Vagina (tissue), 2 donors: ENCODE measurements around the gene N4BP3. TPM values are rescaled to one million over a fixed set of nuclear protein-coding genes. Genes with fewer than 3 reads are reported as not detected.
"Not testable (repeated sequence)": the region's sequence is repeated elsewhere in the genome, so short reads cannot be mapped to it uniquely, and the experiment has no call there.

Experiments
- DNase-seq, 2 donors: peaks; one replicate each; pipeline ENCODE4 v3.0.0-alpha.2; 2017; ENCODE audit errors: extremely low spot score in 2 of 2
- H3K27ac ChIP-seq: fragments of 200-600 bp; sonication (generic); one replicate; pipeline ENCODE4 v1.5.1; 2019
- H3K27me3 ChIP-seq: fragments of 200-600 bp; sonication (generic); one replicate; pipeline ENCODE4 v1.5.1; 2019
- H3K36me3 ChIP-seq, 2 donors: fragments of 200-600 bp; sonication (generic); one replicate each; pipeline ENCODE4 v1.5.1; 2017 to 2019
- H3K4me1 ChIP-seq: fragments of 200-600 bp; sonication (generic); one replicate; pipeline ENCODE4 v1.5.1; 2019
- H3K4me3 ChIP-seq, 2 donors: fragments of 200-600 bp; sonication (generic); 1 replicate in 1 of 2; 2 replicates in 1 of 2; pipeline ENCODE4 v1.5.1; 2016 to 2019
- H3K9me3 ChIP-seq: fragments of 200-600 bp; sonication (generic); one replicate; pipeline ENCODE4 v1.5.1; 2019
- CTCF ChIP-seq, 3 experiments: fragments of 450-650 bp in 2 of 3; fragments of 200-600 bp in 1 of 3; sonication (generic) in 1 of 3; IDR thresholded peaks; one replicate each; pipeline ENCODE4 v1.5.1; 2017 to 2019; ENCODE audit warnings: antibody characterized with exemption in 3 of 3, mild to moderate bottlenecking in 2 of 3, moderate library complexity in 2 of 3
- POLR2A ChIP-seq, 2 donors: fragments of 450-650 bp; IDR thresholded peaks; one replicate each; pipeline ENCODE4 v1.6.1; 2017; ENCODE audit warnings: antibody characterized with exemption in 2 of 2, mild to moderate bottlenecking in 2 of 2, moderate library complexity in 2 of 2
- POLR2AphosphoS5 ChIP-seq, 2 donors: sonication (generic); formaldehyde crosslinking; IDR thresholded peaks; one replicate each; pipeline ENCODE4 v1.9.0; 2017; ENCODE audit warnings: antibody characterized with exemption in 2 of 2, mild to moderate bottlenecking in 2 of 2, low read depth in 1 of 2; ENCODE audit not compliant: insufficient read depth in 1 of 2
- intact Hi-C: fragments of 100-400 bp; cut with DNase I; formaldehyde crosslinking; loops from one replicate; pipeline ENCODE4 v1.15.1; 2023
- total RNA-seq: library from RNA; depleted of rRNA; stranded (reverse); fragments of >200 nt; gene quantifications from one replicate; pipeline ENCODE4 v1.2.3, GENCODE V29; 2016

Gene N4BP3
- total RNA-seq, 1 donor from 2014 or later = 4.9 TPM

- Histone ChIP-seq H3K4me3 (no peak overlapping the region), H3K36me3 (no peaks in the 10 kb centered on the region), H3K9me3 (no peaks in the 10 kb centered on the region), H3K27ac (no peak overlapping the region), H3K27me3 (no peaks in the 10 kb centered on the region), H3K4me1 (peaks cover 7% of the 10 kb centered on the region)
- TF ChIP-seq POLR2A (IDR thresholded peaks at IDR 0.05) (no peak), POLR2AphosphoS5 (IDR thresholded peaks at IDR 0.05; ENCODE audit: insufficient read depth in 1 of 2, low read depth in 1 of 2) (no peak), CTCF (IDR thresholded peaks at IDR 0.05) (no peak)
- intact Hi-C loops = no loop called here
- DNase-seq = no peak
These were observed 40.6 kb upstream of the N4BP3 start for GRCh38 chr5:178072749-178073148.

- no peak overlapping the region for H3K4me3 ChIP-seq
- no peaks in the 10 kb centered on the region for H3K4me1 ChIP-seq
- no peaks in the 10 kb centered on the region for H3K27me3 ChIP-seq
- intact Hi-C loops = no loop called here
- no peak for DNase-seq
- no peaks in the 10 kb centered on the region for H3K9me3 ChIP-seq
- TF ChIP-seq CTCF (IDR thresholded peaks at IDR 0.05) (no peak), POLR2AphosphoS5 (IDR thresholded peaks at IDR 0.05; ENCODE audit: insufficient read depth in 1 of 2, low read depth in 1 of 2) (no peak), POLR2A (IDR thresholded peaks at IDR 0.05) (no peak)
- no peak overlapping the region for H3K27ac ChIP-seq
- no peaks in the 10 kb centered on the region for H3K36me3 ChIP-seq
These were observed 38.9 kb upstream of the N4BP3 start for GRCh38 chr5:178074266-178074952.

- not testable (repeated sequence) for DNase-seq, H3K27ac ChIP-seq, H3K27me3 ChIP-seq, H3K9me3 ChIP-seq, H3K4me1 ChIP-seq, H3K36me3 ChIP-seq, H3K4me3 ChIP-seq
- intact Hi-C loops = loop anchor here (5.0 kb wide), 1 partner anchor 85 kb away; no protein-coding TSS in a partner anchor
These were observed 36.4 kb upstream of the N4BP3 start for GRCh38 chr5:178076965-178077364.

GRCh38 chr5:178077751-178078150 lies 35.6 kb upstream of the N4BP3 start:
- TF ChIP-seq POLR2A (IDR thresholded peaks at IDR 0.05) = no peak
- H3K36me3 ChIP-seq = no peaks in the 10 kb centered on the region
- H3K4me1 ChIP-seq = no peaks in the 10 kb centered on the region
- intact Hi-C loops = loop anchor here (5.0 kb wide), 1 partner anchor 85 kb away; no protein-coding TSS in a partner anchor
- H3K4me3 ChIP-seq = no peak overlapping the region
- H3K9me3 ChIP-seq = no peaks in the 10 kb centered on the region
- DNase-seq = no peak
- H3K27ac ChIP-seq = no peak overlapping the region
- H3K27me3 ChIP-seq = no peaks in the 10 kb centered on the region

- Histone ChIP-seq H3K27me3 (no peaks in the 10 kb centered on the region), H3K9me3 (no peaks in the 10 kb centered on the region), H3K4me3 (no peak overlapping the region), H3K4me1 (no peaks in the 10 kb centered on the region), H3K27ac (no peak overlapping the region), H3K36me3 (no peaks in the 10 kb centered on the region)
- intact Hi-C loops = loop anchor here (5.0 kb wide), 1 partner anchor 84 kb away; no protein-coding TSS in a partner anchor
- no peak for DNase-seq
- TF ChIP-seq POLR2AphosphoS5 (IDR thresholded peaks at IDR 0.05; ENCODE audit: insufficient read depth in 1 of 2, low read depth in 1 of 2) (no peak), CTCF (IDR thresholded peaks at IDR 0.05) (no peak)
These were observed 34.9 kb upstream of the N4BP3 start for GRCh38 chr5:178078197-178079010.

GRCh38 chr5:178080056-178080455 lies 33.3 kb upstream of the N4BP3 start:
- Histone ChIP-seq H3K27ac (no peak overlapping the region), H3K36me3 (no peaks in the 10 kb centered on the region), H3K4me3 (no peak overlapping the region), H3K9me3 (no peaks in the 10 kb centered on the region), H3K27me3 (no peaks in the 10 kb centered on the region), H3K4me1 (no peaks in the 10 kb centered on the region)
- no peak for TF ChIP-seq POLR2A (IDR thresholded peaks at IDR 0.05)
- TF ChIP-seq CTCF (IDR thresholded peaks at IDR 0.05) = no peak
- no peak for TF ChIP-seq POLR2AphosphoS5 (IDR thresholded peaks at IDR 0.05; ENCODE audit: insufficient read depth in 1 of 2, low read depth in 1 of 2)
- intact Hi-C loops = no loop called here
- DNase-seq = no peak
